Measurements from ENCODE around the gene GOLGA5. TPM values are rescaled to one million over a fixed set of nuclear protein-coding genes. Genes with fewer than 3 reads are reported as not detected.

Gene GOLGA5
- polyA plus RNA-seq: 40.6 and 42.0 TPM in 2 replicates

GRCh38 chr14:92793709-92794546 lies at the start of gene GOLGA5:
TSS of gene GOLGA5 (plus strand) at chr14:92794305. CDS start at chr14:92797438, 3,133 bp downstream.

GRCh38 chr14:92748259-92749016 lies 45.7 kb upstream of the GOLGA5 start, which contains the start of gene LGMN:
TSS of gene LGMN (minus strand) at chr14:92748627. CDS start at chr14:92732786, 15,841 bp downstream.

Other genes with a start within 250 kb of the GOLGA5 start
- gene LGMN, start 45.7 kb upstream of the GOLGA5 start, polyA plus RNA-seq: 15.1 and 28.0 TPM in 2 replicates
- gene CHGA, start 128.8 kb downstream of the GOLGA5 start, polyA plus RNA-seq: 16.3 TPM in 1 of 2 replicates, not detected in the other

All from Purkinje cell (primary cell).